SU-DHL-6 (cell line): ENCODE data around the gene FSHR.

Experiments
- EZH2phosphoT487 ChIP-seq: fragments of 200-600 bp; sonication (generic), shearing (Covaris generic); conservative IDR thresholded peaks from 2 replicates; pipeline ENCODE4 v1.6.1; 2018; ENCODE audit warnings: mild to moderate bottlenecking, antibody characterized with exemption, low read length, moderate library complexity, mixed read lengths
- TF ChIP-seq, protein P1 (sequence below): fragments of 200-600 bp; sonication (generic); IDR thresholded peaks from one replicate; pipeline ENCODE4 v1.5.1; 2017; ENCODE audit warnings: antibody characterized with exemption, mild to moderate bottlenecking, low read length, moderate library complexity; ENCODE audit not compliant: insufficient read depth, poor library complexity, severe bottlenecking

- TF ChIP-seq, protein P1, sequence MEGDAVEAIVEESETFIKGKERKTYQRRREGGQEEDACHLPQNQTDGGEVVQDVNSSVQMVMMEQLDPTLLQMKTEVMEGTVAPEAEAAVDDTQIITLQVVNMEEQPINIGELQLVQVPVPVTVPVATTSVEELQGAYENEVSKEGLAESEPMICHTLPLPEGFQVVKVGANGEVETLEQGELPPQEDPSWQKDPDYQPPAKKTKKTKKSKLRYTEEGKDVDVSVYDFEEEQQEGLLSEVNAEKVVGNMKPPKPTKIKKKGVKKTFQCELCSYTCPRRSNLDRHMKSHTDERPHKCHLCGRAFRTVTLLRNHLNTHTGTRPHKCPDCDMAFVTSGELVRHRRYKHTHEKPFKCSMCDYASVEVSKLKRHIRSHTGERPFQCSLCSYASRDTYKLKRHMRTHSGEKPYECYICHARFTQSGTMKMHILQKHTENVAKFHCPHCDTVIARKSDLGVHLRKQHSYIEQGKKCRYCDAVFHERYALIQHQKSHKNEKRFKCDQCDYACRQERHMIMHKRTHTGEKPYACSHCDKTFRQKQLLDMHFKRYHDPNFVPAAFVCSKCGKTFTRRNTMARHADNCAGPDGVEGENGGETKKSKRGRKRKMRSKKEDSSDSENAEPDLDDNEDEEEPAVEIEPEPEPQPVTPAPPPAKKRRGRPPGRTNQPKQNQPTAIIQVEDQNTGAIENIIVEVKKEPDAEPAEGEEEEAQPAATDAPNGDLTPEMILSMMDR, result no peak
- TF ChIP-seq EZH2phosphoT487, result no peak
Observed at GRCh38 chr2:48971801-48972200, 182.5 kb downstream of the FSHR start.
